PC-9 (cell line): Measurements from ENCODE around the gene SH3RF1. TPM values are rescaled to one million over a fixed set of nuclear protein-coding genes. Genes with fewer than 3 reads are reported as not detected.

ENCODE experiments used
- BruUV-seq: library from RNA; stranded (reverse); fragments of 400-500 nt; replicated peaks from 2 replicates; lab custom pipeline; 2021; lab: Mats Ljungman, UMichigan
- CTCF ChIA-PET: fragments of 300-600 bp; sonication (Branson Sonifier 250); formaldehyde crosslinking; loops from one replicate; lab custom pipeline; 2022; ENCODE audit warnings: antibody characterized with exemption; lab: Charles Lee
- POLR2A ChIA-PET: fragments of 300-600 bp; sonication (Branson Sonifier 250); formaldehyde crosslinking; loops from one replicate; lab custom pipeline; 2022; ENCODE audit warnings: antibody characterized with exemption; ENCODE audit not compliant: unreplicated experiment; lab: Charles Lee
- DNase-seq, 2 experiments: peaks; one replicate each; pipeline versions ENCODE4 v3.0.0 to v3.0.0-alpha.2; 2015 to 2022; ENCODE audit warnings: mixed read lengths in 1 of 2
- H2AFZ ChIP-seq: fragments of 200-600 bp; sonication (generic); 2 replicates; pipeline ENCODE4 v1.8.1; 2017; ENCODE audit warnings: antibody characterized with exemption
- H3F3A ChIP-seq: fragments of 200-600 bp; sonication (generic); 2 replicates; pipeline ENCODE4 v1.8.1; 2017; ENCODE audit warnings: antibody characterized with exemption, mild to moderate bottlenecking, low read depth; ENCODE audit not compliant: insufficient read depth
- H3K27ac ChIP-seq: fragments of 200-600 bp; sonication (generic); 2 replicates; pipeline ENCODE4 v1.6.1; 2016; ENCODE audit warnings: mixed run types
- H3K27me3 ChIP-seq: fragments of 200-600 bp; sonication (generic); 2 replicates; pipeline ENCODE4 v1.6.1; 2016; ENCODE audit warnings: low read depth, mixed run types; ENCODE audit not compliant: insufficient read depth
- H3K36me3 ChIP-seq: fragments of 200-600 bp; sonication (generic); 2 replicates; pipeline ENCODE4 v1.6.1; 2016; ENCODE audit warnings: low read depth, mixed run types
- H3K4me1 ChIP-seq: fragments of 200-600 bp; sonication (generic); replicated peaks from 2 replicates; pipeline ENCODE4 v1.6.1; 2016; ENCODE audit warnings: mixed run types; ENCODE audit not compliant: insufficient read depth
- H3K4me2 ChIP-seq: fragments of 200-600 bp; sonication (generic); 2 replicates; pipeline ENCODE4 v1.6.1; 2017; ENCODE audit warnings: mixed run types
- H3K4me3 ChIP-seq: fragments of 200-600 bp; sonication (generic); 2 replicates; pipeline ENCODE4 v1.6.1; 2016; ENCODE audit warnings: mixed run types
- H3K79me2 ChIP-seq: fragments of 200-600 bp; sonication (generic); 2 replicates; pipeline ENCODE4 v1.6.1; 2017; ENCODE audit warnings: low read depth, mixed run types
- H3K9me2 ChIP-seq: fragments of 200-600 bp; sonication (generic); 2 replicates; pipeline ENCODE4 v1.8.1; 2017; ENCODE audit warnings: mild to moderate bottlenecking; ENCODE audit not compliant: insufficient read depth
- H3K9me3 ChIP-seq: fragments of 200-600 bp; sonication (generic); 2 replicates; pipeline ENCODE4 v1.8.1; 2016; ENCODE audit warnings: low read depth; ENCODE audit not compliant: insufficient read depth
- H4K20me1 ChIP-seq: fragments of 200-600 bp; sonication (generic); 2 replicates; pipeline ENCODE4 v1.8.1; 2017; ENCODE audit not compliant: insufficient read depth
- EZH2 ChIP-seq: fragments of 200-600 bp; sonication (generic); IDR thresholded peaks from 2 replicates; pipeline ENCODE4 v1.8.0; 2017; ENCODE audit warnings: antibody characterized with exemption, low read depth
- intact Hi-C: fragments of 100-400 bp; cut with micrococcal nuclease; formaldehyde crosslinking; loops from one replicate; pipeline ENCODE4 v1.10.0; 2022; ENCODE audit not compliant: unreplicated experiment
- total RNA-seq: library from RNA; stranded (reverse); gene quantifications from 2 replicates; pipeline ENCODE4 v1.2.3, GENCODE V29; 2021
- TF ChIP-seq, protein P1 (sequence below): fragments of 200-600 bp; sonication (generic); conservative IDR thresholded peaks from 2 replicates; pipeline ENCODE4 v1.6.1; 2017; ENCODE audit warnings: mixed run types, antibody characterized with exemption, mild to moderate bottlenecking, moderate library complexity

The SH3RF1 gene
- total RNA-seq, 1 experiment from 2014 or later = 26.4 TPM

DNA sequence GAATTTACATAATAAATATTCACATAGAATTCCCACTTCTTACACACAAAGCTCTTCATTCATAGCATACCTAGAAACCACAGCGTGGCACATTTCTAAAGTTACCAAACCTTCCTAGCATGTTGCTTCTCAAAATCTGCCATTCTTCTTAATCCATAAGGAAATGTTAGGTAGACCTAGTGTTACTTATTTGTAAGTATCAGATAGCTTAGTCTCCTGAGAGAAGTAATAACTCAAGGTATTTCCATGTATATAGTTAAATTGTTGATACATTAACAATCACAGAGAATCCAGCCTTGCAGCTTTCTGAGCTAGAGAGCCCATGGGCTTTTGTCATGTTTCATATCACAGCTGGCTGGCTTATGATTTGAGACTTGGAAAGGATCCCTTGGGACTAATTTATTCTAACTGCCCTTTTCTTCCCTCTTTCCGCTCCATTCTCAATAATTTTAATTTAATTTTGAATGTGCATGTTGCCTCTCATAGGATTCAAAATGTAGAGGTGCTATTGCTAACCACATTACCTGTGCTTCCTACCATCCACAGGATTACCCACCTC is 17.6 kb downstream of the SH3RF1 start:
- ChIA-PET CTCF (no interaction called here), POLR2A (interaction anchor here (0.6 to 0.8 kb wide), 3 partner anchors 16 to 183 kb away, joined by 3 to 11 read pairs (median 10); no protein-coding TSS in a partner anchor)
- no peak for TF ChIP-seq EZH2
- TF ChIP-seq, protein P1, sequence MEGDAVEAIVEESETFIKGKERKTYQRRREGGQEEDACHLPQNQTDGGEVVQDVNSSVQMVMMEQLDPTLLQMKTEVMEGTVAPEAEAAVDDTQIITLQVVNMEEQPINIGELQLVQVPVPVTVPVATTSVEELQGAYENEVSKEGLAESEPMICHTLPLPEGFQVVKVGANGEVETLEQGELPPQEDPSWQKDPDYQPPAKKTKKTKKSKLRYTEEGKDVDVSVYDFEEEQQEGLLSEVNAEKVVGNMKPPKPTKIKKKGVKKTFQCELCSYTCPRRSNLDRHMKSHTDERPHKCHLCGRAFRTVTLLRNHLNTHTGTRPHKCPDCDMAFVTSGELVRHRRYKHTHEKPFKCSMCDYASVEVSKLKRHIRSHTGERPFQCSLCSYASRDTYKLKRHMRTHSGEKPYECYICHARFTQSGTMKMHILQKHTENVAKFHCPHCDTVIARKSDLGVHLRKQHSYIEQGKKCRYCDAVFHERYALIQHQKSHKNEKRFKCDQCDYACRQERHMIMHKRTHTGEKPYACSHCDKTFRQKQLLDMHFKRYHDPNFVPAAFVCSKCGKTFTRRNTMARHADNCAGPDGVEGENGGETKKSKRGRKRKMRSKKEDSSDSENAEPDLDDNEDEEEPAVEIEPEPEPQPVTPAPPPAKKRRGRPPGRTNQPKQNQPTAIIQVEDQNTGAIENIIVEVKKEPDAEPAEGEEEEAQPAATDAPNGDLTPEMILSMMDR = no peak
- Histone ChIP-seq H3K9me3 (no peaks in the 10 kb centered on the region), H3K27me3 (no peaks in the 10 kb centered on the region), H3K79me2 (peaks cover 94% of the 10 kb centered on the region), H3K4me2 (no peak overlapping the region; the same call in 1 of the 2 replicates), H3K36me3 (no peaks in the 10 kb centered on the region; the same call in 1 of the 2 replicates), H3F3A (peaks cover 16% of the 10 kb centered on the region), H3K4me1 (peaks cover 54% of the 10 kb centered on the region), H4K20me1 (no peaks in the 10 kb centered on the region), H2AFZ (no peak overlapping the region), H3K9me2 (no peaks in the 10 kb centered on the region), H3K27ac (peak overlapping the region; percentile 81), H3K4me3 (no peak overlapping the region)
- no TSS peak for BruUV-seq
- DNase-seq = no peak
- intact Hi-C loops = no loop called here

- DNase-seq = no peak
- H3K27ac ChIP-seq = peak overlapping the region; percentile 81
- H3K27me3 ChIP-seq = no peaks in the 10 kb centered on the region
- no peaks in the 10 kb centered on the region for H4K20me1 ChIP-seq
- peaks cover 16% of the 10 kb centered on the region for H3F3A ChIP-seq
- H3K9me3 ChIP-seq = no peaks in the 10 kb centered on the region
- peaks cover 95% of the 10 kb centered on the region for H3K79me2 ChIP-seq
- no peaks in the 10 kb centered on the region for H3K9me2 ChIP-seq
- CTCF ChIA-PET = no interaction called here
- H2AFZ ChIP-seq = no peak overlapping the region
- H3K4me1 ChIP-seq = peaks cover 54% of the 10 kb centered on the region
- no peak overlapping the region for H3K4me3 ChIP-seq
- no peak for TF ChIP-seq EZH2
- TF ChIP-seq, protein P1 = no peak
- no TSS peak for BruUV-seq
- intact Hi-C loops = no loop called here
- POLR2A ChIA-PET = interaction anchor here (0.6 to 1.0 kb wide), 5 partner anchors 14 to 182 kb away, joined by 3 to 11 read pairs (median 5); no protein-coding TSS in a partner anchor
- H3K4me2 ChIP-seq = peak overlapping the region; percentile 62
- H3K36me3 ChIP-seq = no peaks in the 10 kb centered on the region; the same call in 1 of the 2 replicates
These were observed 18.2 kb downstream of the SH3RF1 start for GRCh38 chr4:169252339-169253112.
